ENCODE measurements around the gene ZNF592. TPM values are rescaled to one million over a fixed set of nuclear protein-coding genes. Genes with fewer than 3 reads are reported as not detected.
A peak's percentile ranks its signal among the peaks of the same experiment; 100 is the strongest.

Gene ZNF592
- total RNA-seq, 6 donors from 2014 or later: 22.5 to 35.2 (median 26.7) TPM

- Histone ChIP-seq H3K4me1 (peaks cover 32 to 53% (median 35%) of the 10 kb centered on the region in 4 donors), H3K27ac (peak overlapping the region; percentile 79 to 84 (median 80)), H3K9me3 (no peaks in the 10 kb centered on the region), H3K27me3 (no peaks in the 10 kb centered on the region), H3K4me3 (peak overlapping the region in 3 of 4 donors; percentile 28 to 49 (median 47)), H3K36me3 (no peaks in the 10 kb centered on the region)
- WGBS, 2 donors: 78 to 87% methylated on average over 4 of the region's 27 CpGs
- no peak for DNase-seq
- ATAC-seq (ENCODE audit: low FRiP score in 2 of 2): peak; percentile 12 to 59
- TF ChIP-seq POLR2AphosphoS5 (IDR thresholded peaks at IDR 0.05): no peak
- TF ChIP-seq EP300 (IDR thresholded peaks at IDR 0.05): no peak
- TF ChIP-seq, protein P1, sequence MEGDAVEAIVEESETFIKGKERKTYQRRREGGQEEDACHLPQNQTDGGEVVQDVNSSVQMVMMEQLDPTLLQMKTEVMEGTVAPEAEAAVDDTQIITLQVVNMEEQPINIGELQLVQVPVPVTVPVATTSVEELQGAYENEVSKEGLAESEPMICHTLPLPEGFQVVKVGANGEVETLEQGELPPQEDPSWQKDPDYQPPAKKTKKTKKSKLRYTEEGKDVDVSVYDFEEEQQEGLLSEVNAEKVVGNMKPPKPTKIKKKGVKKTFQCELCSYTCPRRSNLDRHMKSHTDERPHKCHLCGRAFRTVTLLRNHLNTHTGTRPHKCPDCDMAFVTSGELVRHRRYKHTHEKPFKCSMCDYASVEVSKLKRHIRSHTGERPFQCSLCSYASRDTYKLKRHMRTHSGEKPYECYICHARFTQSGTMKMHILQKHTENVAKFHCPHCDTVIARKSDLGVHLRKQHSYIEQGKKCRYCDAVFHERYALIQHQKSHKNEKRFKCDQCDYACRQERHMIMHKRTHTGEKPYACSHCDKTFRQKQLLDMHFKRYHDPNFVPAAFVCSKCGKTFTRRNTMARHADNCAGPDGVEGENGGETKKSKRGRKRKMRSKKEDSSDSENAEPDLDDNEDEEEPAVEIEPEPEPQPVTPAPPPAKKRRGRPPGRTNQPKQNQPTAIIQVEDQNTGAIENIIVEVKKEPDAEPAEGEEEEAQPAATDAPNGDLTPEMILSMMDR (IDR thresholded peaks at IDR 0.05): peak in 1 of 6 experiments; percentile 29
- TF ChIP-seq POLR2A (IDR thresholded peaks at IDR 0.05): no peak
Measured at GRCh38 chr15:84817466-84818081, 69.2 kb downstream of the ZNF592 start.

GRCh38 chr15:84818261-84819131 lies 70.1 kb downstream of the ZNF592 start:
- DNase-seq (no peak), ATAC-seq (ENCODE audit: low FRiP score in 2 of 2) (peak in 1 of 2 donors; percentile 40)
- H3K27me3 ChIP-seq: no peaks in the 10 kb centered on the region
- H3K4me3 ChIP-seq: peak overlapping the region in 2 of 4 donors; percentile 47 to 49
- no peaks in the 10 kb centered on the region for H3K36me3 ChIP-seq
- H3K9me3 ChIP-seq: no peaks in the 10 kb centered on the region
- TF ChIP-seq EP300 (IDR thresholded peaks at IDR 0.05) (no peak), POLR2AphosphoS5 (IDR thresholded peaks at IDR 0.05) (peak in 1 of 2 donors; percentile 18), POLR2A (IDR thresholded peaks at IDR 0.05) (no peak)
- TF ChIP-seq, protein P1 (IDR thresholded peaks at IDR 0.05): peak in 1 of 6 experiments; percentile 9
- peaks cover 37 to 61% (median 41%) of the 10 kb centered on the region in 4 donors for H3K4me1 ChIP-seq
- 39 to 60% methylated on average over 9 of the region's 9 CpGs for WGBS, 2 donors
- H3K27ac ChIP-seq: peak overlapping the region; percentile 79 to 84 (median 80)

DNA sequence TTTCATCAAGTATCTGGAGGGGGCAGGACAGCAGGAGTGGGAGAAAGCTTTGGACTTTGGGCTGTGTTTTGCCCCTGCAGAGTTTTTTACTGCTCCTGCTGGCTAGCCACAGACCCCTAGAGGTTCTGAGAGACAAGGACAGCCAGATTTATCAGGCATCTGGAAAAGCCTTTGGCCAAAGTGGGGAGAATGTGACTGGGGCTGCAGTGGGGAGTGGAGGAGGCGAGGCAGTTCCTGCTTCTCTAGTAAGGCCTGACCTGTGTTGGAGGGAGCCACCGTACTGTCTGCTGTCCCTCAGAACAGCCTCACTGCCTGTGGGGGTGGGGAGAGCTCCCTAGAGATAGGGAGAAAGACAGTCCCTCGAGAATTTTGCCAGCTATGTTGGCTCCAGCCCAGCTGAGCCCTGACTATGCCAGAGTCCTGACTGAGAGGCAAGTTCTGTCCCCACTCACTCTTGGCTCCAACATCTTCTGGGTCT lies 70.9 kb downstream of the ZNF592 start:
- Histone ChIP-seq H3K27me3 (no peaks in the 10 kb centered on the region), H3K36me3 (no peaks in the 10 kb centered on the region), H3K4me3 (no peak overlapping the region), H3K4me1 (peaks cover 37 to 66% (median 41%) of the 10 kb centered on the region in 4 donors), H3K27ac (peak overlapping the region; percentile 79 to 84 (median 80)), H3K9me3 (no peaks in the 10 kb centered on the region)
- TF ChIP-seq EP300 (IDR thresholded peaks at IDR 0.05) (no peak), POLR2AphosphoS5 (IDR thresholded peaks at IDR 0.05) (no peak), POLR2A (IDR thresholded peaks at IDR 0.05) (no peak)
- TF ChIP-seq, protein P1 (IDR thresholded peaks at IDR 0.05): no peak
- ATAC-seq (ENCODE audit: low FRiP score in 2 of 2) (no peak), DNase-seq (no peak)
- 49% methylated on average over 3 of the region's 3 CpGs; no CpG with 5 or more reads in 1 of the 2 donors for WGBS, 2 donors

DNA sequence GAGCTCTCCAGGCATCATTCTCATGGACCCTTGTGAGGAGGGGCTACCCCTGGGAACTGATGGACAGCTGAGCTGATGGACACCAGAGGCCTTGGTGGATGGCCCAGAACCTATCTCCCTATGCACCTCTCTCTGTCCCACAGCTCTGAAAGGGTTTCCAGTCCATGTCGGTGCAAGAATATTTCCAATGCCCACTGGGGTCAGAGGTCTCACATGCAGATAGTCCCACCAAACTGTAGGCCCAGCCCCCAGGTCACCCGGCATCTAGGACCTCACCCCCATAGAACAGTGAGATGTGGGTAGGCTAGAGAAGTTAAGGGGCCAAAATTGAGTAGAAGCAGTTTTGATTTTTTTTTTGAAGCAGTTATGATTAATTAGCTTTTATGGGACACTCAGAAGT lies 71.4 kb downstream of the ZNF592 start:
- H3K9me3 ChIP-seq: no peaks in the 10 kb centered on the region
- peaks cover 37 to 66% (median 41%) of the 10 kb centered on the region in 4 donors for H3K4me1 ChIP-seq
- no peak overlapping the region for H3K4me3 ChIP-seq

More for the DNA sequence above, 71.4 kb downstream of the ZNF592 start:
- H3K36me3 ChIP-seq: no peaks in the 10 kb centered on the region
- DNase-seq (no peak), ATAC-seq (ENCODE audit: low FRiP score in 2 of 2) (no peak)
- peak overlapping the region in 1 of 4 donors; percentile 79 for H3K27ac ChIP-seq
- TF ChIP-seq, protein P1 (IDR thresholded peaks at IDR 0.05): no peak
- TF ChIP-seq POLR2AphosphoS5 (IDR thresholded peaks at IDR 0.05) (no peak), POLR2A (IDR thresholded peaks at IDR 0.05) (no peak), EP300 (IDR thresholded peaks at IDR 0.05) (no peak)
- WGBS, 2 donors: 93 to 100% methylated on average over 2 of the region's 2 CpGs
- no peaks in the 10 kb centered on the region for H3K27me3 ChIP-seq

All from upper lobe of left lung (tissue), 6 donors.